Right atrium auricular region (tissue), 2 donors: Measurements from ENCODE around the gene CCL26. TPM values are rescaled to one million over a fixed set of nuclear protein-coding genes. Genes with fewer than 3 reads are reported as not detected.

Experiments used
- DNase-seq: peaks from one replicate; pipeline ENCODE4 v3.0.0-alpha.2; 2019; ENCODE audit warnings: low spot score
- H3K27ac ChIP-seq, 2 donors: fragments of 200-600 bp; sonication (generic); 1 replicate in 1 of 2; 2 replicates in 1 of 2; pipeline ENCODE4 v1.5.1; 2016 to 2019
- H3K27me3 ChIP-seq, 2 donors: fragments of 200-600 bp; sonication (generic); one replicate each; pipeline versions ENCODE4 v1.5.1 to v1.6.0; 2017 to 2019
- H3K36me3 ChIP-seq: fragments of 200-600 bp; sonication (generic); one replicate; pipeline ENCODE4 v1.5.1; 2016
- H3K4me1 ChIP-seq, 2 donors: fragments of 200-600 bp; sonication (generic); one replicate each; pipeline versions ENCODE4 v1.5.1 to v1.6.0; 2017 to 2019
- H3K4me3 ChIP-seq, 2 donors: fragments of 200-600 bp; sonication (generic); 1 replicate in 1 of 2; 2 replicates in 1 of 2; pipeline ENCODE4 v1.5.1; 2017 to 2019; ENCODE audit warnings: mild to moderate bottlenecking in 1 of 2, moderate library complexity in 1 of 2
- H3K9me3 ChIP-seq, 2 donors: fragments of 200-600 bp; sonication (generic); one replicate each; pipeline ENCODE4 v1.5.1; 2019
- CTCF ChIP-seq, 2 donors: fragments of 200-600 bp; sonication (generic); IDR thresholded peaks; one replicate each; pipeline ENCODE4 v1.5.1; 2019; ENCODE audit warnings: antibody characterized with exemption in 2 of 2
- total RNA-seq, 2 donors: library from RNA; depleted of rRNA; stranded (reverse); fragments of >200 nt; gene quantifications; one replicate each; pipeline ENCODE4 v1.1.0, GENCODE V29; 2016

Gene CCL26
- total RNA-seq, 2 donors from 2014 or later: 0.93 to 3.3 TPM

GRCh38 chr7:75756206-75756990 lies 15.6 kb downstream of the CCL26 start:
- Histone ChIP-seq H3K27ac (no peak overlapping the region), H3K9me3 (no peaks in the 10 kb centered on the region), H3K36me3 (no peaks in the 10 kb centered on the region), H3K27me3 (no peaks in the 10 kb centered on the region), H3K4me1 (no peaks in the 10 kb centered on the region), H3K4me3 (no peak overlapping the region)
- DNase-seq: no peak
- no peak for TF ChIP-seq CTCF (IDR thresholded peaks at IDR 0.05)

- Histone ChIP-seq H3K9me3 (no peaks in the 10 kb centered on the region), H3K4me3 (no peak overlapping the region), H3K36me3 (no peaks in the 10 kb centered on the region), H3K4me1 (peaks cover 0 to 8% of the 10 kb centered on the region in 2 donors), H3K27ac (no peak overlapping the region), H3K27me3 (no peaks in the 10 kb centered on the region)
- TF ChIP-seq CTCF (IDR thresholded peaks at IDR 0.05): no peak
- no peak for DNase-seq
These were observed 28.6 kb downstream of the CCL26 start for GRCh38 chr7:75743455-75743859.

GRCh38 chr7:75740846-75741497 lies 31.0 kb downstream of the CCL26 start:
- Histone ChIP-seq H3K36me3 (no peaks in the 10 kb centered on the region), H3K27ac (no peak overlapping the region), H3K27me3 (no peaks in the 10 kb centered on the region), H3K4me1 (peaks cover 0 to 23% of the 10 kb centered on the region in 2 donors), H3K4me3 (no peak overlapping the region), H3K9me3 (no peaks in the 10 kb centered on the region)
- no peak for DNase-seq
- no peak for TF ChIP-seq CTCF (IDR thresholded peaks at IDR 0.05)

GRCh38 chr7:75739796-75740672 lies 32.0 kb downstream of the CCL26 start:
- Histone ChIP-seq H3K36me3 (no peaks in the 10 kb centered on the region), H3K27ac (peak overlapping the region; percentile 89), H3K27me3 (no peaks in the 10 kb centered on the region), H3K4me3 (peak overlapping the region; percentile 77 to 99), H3K4me1 (peaks cover 0 to 23% of the 10 kb centered on the region in 2 donors), H3K9me3 (no peaks in the 10 kb centered on the region)
- no peak for DNase-seq
- TF ChIP-seq CTCF (IDR thresholded peaks at IDR 0.05): no peak

GRCh38 chr7:75738975-75739795 lies 32.8 kb downstream of the CCL26 start:
- no peaks in the 10 kb centered on the region for H3K36me3 ChIP-seq
- peak overlapping the region; percentile 97 to 99 for H3K4me3 ChIP-seq
- peak; percentile 99 for DNase-seq
- H3K4me1 ChIP-seq: peaks cover 0 to 30% of the 10 kb centered on the region in 2 donors
- no peaks in the 10 kb centered on the region for H3K27me3 ChIP-seq
- TF ChIP-seq CTCF (IDR thresholded peaks at IDR 0.05): peak in 1 of 2 donors; percentile 19
- H3K27ac ChIP-seq: peak overlapping the region; percentile 89
- no peaks in the 10 kb centered on the region for H3K9me3 ChIP-seq
